Measurements from ENCODE around the gene PLCL2.
A peak's percentile ranks its signal among the peaks of the same experiment; 100 is the strongest.

Gene PLCL2

DNA sequence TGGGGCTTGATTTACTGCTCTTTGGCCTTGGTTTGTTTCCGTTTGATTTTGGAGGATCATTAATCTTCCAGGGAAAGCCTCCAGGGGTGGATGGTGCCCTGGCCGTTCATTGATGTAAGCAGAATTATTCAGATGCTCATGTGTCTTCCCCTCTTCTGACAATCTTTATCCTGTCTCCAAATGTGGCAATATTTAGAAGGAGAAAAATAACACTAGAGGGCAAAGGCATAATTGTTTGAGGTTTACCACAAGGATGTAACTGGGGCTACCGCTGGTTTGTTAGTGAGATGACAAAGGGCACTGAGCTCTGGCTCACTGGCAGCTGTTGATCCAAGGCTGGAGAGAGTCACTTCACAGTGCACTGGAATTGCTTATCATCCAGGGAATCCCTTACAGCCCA lies 18.2 kb upstream of the PLCL2 start:
- no peak for DNase-seq (ENCODE audit: low read depth)

- no peak for DNase-seq (ENCODE audit: low read depth)
These were observed 16.2 kb upstream of the PLCL2 start for GRCh38 chr3:16868513-16868912.

DNA sequence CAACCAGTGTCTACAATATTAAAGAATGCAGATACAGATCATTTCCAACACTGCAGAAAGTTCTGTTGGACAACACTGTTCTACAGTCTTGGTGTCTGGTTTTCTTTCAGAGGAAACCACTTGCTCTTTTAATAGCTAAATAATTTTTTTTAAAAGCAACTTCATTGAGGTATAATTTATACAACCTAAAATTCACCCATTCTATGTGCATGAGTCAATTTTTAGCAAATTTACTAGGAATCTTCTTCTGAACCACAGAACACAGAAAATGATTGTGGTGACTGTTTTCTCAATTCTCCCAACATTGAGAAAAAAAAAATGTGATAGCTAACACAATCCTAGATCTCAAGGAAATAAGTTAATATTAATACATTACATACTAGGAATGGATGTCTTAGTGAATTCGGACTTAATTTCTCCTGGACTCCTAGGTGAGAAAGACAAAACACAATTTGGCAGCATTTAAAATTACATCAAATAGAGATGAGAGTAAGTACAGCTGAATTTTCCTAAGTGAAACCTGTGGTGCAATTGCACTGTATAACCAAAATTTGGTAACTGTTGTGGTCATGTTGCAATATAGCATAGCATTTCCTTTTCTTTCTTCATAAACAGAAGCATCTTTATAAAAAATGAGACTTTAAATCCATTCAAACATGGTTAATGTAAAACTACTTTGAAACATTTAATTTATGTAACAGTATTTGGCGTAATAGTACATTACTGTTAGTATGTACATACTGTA lies 15.3 kb upstream of the PLCL2 start:
- DNase-seq (ENCODE audit: low read depth): no peak

- no peak for DNase-seq (ENCODE audit: low read depth)
These were observed 12.6 kb upstream of the PLCL2 start for GRCh38 chr3:16871915-16872842.

GRCh38 chr3:16873872-16874271 lies 10.9 kb upstream of the PLCL2 start:
- no peak for DNase-seq (ENCODE audit: low read depth)

DNA sequence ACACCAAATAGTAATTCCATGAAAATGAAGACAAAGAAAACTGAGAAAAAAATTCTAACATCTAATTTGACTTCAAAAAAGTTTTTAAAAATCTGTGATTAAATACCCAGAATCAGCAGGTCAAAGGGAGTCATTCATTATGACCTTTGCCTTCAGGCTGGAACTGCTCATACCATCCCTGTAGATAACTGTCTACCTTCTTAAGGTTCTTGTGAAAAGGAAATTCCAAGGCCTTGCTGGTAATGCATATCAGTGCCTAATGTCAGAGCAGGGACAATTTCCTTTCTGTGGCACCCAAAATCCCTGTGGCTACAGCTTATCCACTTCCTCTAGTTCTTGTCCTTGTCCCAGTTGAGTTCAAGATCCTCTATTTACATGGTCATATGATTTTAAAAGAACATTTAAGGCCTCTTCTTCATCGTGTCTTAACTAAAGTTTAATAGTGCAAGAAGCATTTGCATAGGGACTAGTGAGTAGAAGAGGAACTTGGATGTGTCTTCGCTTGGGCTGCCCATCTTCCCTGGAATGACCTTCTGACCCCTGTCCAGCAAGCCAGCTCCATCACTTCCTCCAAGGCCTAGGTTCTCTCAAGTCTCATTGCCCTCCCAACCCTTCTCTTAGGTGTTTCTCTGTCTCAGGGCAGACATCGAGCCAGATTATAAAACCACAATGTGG lies 8.7 kb upstream of the PLCL2 start:
- DNase-seq (ENCODE audit: low read depth): no peak

DNA sequence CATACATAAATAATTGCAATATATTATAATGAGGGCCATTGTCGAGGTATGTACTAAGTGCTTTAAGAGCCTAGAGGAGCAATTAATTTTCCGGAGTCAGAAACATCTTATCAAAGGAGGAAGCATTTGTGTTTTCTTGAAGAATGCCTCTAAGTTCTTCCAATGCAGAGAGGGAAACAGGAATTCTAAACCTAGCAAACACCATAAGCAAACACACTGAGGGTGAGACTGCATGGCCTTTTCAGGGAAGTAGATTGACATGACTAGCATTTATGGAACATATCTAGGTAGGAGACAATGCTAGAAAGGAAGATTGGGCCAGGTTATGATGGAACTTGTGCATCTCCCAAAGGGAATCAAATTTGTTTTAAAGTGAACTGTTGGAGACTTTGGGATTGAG lies 7.2 kb upstream of the PLCL2 start:
- DNase-seq (ENCODE audit: low read depth): no peak

GRCh38 chr3:16877911-16878310 lies 6.8 kb upstream of the PLCL2 start:
- no peak for DNase-seq (ENCODE audit: low read depth)

- DNase-seq (ENCODE audit: low read depth): no peak
These were observed 2.7 kb upstream of the PLCL2 start for GRCh38 chr3:16881896-16882630.

DNA sequence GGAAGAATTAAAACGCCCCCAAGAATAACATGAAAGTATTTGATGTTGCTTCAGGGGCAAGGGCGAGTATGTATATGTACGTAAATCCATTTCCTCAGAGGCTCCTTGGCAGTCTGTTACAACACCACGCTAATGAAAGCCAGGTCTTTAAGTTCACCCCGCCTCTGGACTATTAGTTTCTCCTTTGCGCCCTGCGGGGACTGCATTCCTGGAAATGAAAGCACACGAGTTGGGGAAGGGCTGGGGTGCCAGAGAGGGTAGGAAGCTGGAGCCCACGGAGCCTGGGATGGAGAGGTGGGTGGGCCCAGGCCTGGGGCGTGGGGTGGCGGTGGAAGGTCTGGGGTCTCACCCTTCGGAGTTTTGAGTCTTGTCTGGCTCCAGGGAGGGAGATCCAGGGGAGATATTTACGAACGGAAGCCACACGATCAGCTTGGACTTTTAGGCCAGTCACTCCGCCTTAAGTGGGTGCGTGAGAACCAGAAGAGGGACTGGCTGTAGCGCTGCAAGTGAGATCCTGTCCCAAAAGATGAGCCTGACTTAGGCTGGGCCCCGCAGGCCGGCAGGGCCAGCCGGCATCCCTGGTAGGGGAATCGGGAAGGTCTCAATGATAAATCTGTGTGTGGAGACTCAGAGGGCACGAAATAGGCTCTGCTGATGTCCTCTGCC lies 1.6 kb upstream of the PLCL2 start:
- no peak for DNase-seq (ENCODE audit: low read depth)

GRCh38 chr3:16883723-16884083 lies 1.1 kb upstream of the PLCL2 start:
- DNase-seq (ENCODE audit: low read depth): no peak

GRCh38 chr3:16884084-16884747 lies 539 bp upstream of the PLCL2 start:
- DNase-seq (ENCODE audit: low read depth): peak; percentile 71

DNA sequence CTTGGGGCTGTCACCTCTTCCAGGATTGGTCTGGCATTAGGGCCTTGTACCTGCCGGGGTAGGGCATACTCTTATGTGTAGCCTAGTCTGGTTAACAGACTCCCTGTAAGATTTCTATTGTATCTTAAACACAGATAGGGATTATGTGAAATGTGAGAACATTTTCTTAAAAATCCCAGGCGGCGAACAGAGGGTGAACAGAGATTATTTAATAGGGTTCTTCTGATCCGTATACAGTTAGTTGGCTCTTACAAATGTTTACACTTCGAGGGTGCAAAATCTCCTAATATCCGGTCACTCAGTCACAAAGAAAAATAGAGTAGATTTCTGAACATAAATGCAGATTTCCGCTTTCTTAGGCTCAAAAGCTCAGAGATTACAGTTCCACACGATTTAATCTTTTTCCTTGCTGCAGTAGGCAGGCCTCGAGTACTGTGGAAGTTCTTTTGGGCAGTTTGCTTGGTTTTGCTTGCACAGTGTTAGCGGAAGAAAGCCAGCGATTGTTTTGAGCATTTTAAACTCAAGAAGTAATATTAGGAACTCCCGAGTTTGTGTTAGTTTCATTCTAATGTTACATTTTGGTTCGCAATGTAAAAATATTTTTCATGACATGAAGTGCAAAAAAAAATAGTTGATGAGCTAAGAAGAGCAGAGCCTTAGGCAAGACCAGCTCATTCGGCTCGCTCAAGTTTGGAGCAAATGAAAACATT lies 993 bp downstream of the PLCL2 start:
- DNase-seq (ENCODE audit: low read depth): no peak

DNA sequence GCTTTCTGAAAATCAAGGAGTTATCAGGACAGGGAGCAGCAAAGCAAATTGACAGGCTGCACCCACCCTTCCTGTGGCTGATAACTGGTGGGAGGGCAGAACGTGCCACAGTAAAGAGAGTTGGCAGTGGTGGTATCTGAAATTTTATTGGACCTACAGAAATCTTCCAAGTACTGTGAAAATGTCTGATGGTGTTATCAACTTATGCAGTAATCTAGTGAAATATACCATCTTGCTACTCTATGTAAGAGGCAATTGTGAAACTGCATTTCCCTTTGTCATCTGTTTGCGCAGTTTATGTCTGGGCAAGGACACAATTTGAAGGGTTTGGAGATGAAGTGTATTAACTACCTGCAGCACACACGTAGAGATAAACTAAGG lies 1.5 kb downstream of the PLCL2 start:
- DNase-seq (ENCODE audit: low read depth): no peak

GRCh38 chr3:16887130-16887529 lies 2.4 kb downstream of the PLCL2 start:
- DNase-seq (ENCODE audit: low read depth): no peak

- DNase-seq (ENCODE audit: low read depth): no peak
These were observed 3.6 kb downstream of the PLCL2 start for GRCh38 chr3:16888356-16888755.

GRCh38 chr3:16888785-16889607 lies 4.2 kb downstream of the PLCL2 start:
- no peak for DNase-seq (ENCODE audit: low read depth)

GRCh38 chr3:16890597-16891333 lies 6.0 kb downstream of the PLCL2 start:
- DNase-seq (ENCODE audit: low read depth): no peak
